ENCODE measurements around the gene EVI5. TPM values are rescaled to one million over a fixed set of nuclear protein-coding genes. Genes with fewer than 3 reads are reported as not detected.

EVI5 gene
- total RNA-seq, 1 donor from 2014 or later = 33.0 TPM

DNA sequence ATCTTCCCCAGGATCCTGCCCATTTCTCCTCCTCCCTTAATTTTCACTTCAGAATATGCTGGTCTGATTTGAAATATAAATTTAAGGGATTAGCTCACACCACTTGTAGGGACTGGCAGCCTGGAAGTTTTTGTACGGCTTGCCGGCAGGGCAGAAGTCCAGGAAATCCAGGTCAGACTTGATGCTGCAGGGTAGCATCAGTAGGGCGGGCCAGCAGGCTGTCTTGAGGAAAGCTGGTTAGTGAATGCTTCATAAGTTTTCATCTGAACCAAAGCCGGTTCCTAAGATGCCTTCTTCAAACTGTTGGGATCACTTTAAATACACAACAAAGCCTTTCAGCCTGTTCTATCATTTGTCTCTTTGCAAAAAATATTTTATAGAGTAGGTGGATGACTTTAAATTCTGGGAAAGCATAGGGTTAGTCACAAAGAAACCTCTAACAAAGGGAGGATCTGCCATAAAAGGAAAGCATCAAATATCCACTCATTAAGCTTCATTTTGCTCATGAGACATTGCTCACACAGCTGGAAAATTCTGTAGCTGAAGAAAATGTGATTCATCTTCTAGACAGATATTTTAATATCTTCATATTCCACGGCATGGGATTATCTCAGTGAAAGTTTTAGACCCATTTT lies 207.5 kb downstream of the EVI5 start:
- no peak overlapping the region for H3K4me3 Mint-ChIP-seq (ENCODE audit: unreplicated experiment)
- H3K4me1 Mint-ChIP-seq (ENCODE audit: unreplicated experiment) = no peaks in the 10 kb centered on the region
- no peak for DNase-seq (ENCODE audit: low spot score)
- no peaks in the 10 kb centered on the region for H3K36me3 Mint-ChIP-seq (ENCODE audit: low read depth, unreplicated experiment)
- H3K27me3 Mint-ChIP-seq (ENCODE audit: unreplicated experiment) = no peaks in the 10 kb centered on the region
- H3K27ac Mint-ChIP-seq (ENCODE audit: unreplicated experiment) = no peak overlapping the region
- no peaks in the 10 kb centered on the region for H3K9me3 Mint-ChIP-seq (ENCODE audit: unreplicated experiment)
- TF ChIP-seq, protein P1, sequence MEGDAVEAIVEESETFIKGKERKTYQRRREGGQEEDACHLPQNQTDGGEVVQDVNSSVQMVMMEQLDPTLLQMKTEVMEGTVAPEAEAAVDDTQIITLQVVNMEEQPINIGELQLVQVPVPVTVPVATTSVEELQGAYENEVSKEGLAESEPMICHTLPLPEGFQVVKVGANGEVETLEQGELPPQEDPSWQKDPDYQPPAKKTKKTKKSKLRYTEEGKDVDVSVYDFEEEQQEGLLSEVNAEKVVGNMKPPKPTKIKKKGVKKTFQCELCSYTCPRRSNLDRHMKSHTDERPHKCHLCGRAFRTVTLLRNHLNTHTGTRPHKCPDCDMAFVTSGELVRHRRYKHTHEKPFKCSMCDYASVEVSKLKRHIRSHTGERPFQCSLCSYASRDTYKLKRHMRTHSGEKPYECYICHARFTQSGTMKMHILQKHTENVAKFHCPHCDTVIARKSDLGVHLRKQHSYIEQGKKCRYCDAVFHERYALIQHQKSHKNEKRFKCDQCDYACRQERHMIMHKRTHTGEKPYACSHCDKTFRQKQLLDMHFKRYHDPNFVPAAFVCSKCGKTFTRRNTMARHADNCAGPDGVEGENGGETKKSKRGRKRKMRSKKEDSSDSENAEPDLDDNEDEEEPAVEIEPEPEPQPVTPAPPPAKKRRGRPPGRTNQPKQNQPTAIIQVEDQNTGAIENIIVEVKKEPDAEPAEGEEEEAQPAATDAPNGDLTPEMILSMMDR (IDR thresholded peaks at IDR 0.05; ENCODE audit: unreplicated experiment) = no peak

DNA sequence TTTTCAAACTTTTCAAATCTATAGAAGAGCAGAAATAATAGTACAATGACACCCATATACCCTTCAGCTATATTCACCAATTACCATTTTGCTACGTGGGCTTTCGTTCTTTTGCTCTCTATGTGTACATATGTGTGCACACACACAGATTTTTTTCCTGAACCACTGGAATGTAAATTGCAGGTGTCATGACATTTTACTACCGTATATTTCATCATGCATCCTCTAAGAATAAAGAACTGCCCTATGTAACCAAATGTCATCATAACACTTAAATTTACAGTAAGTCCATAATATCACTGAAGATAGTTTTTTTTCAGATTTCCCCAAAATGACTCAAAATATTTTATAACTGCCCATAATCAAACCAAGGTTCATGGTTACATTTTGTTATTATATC lies 209.8 kb downstream of the EVI5 start:
- no peak for DNase-seq (ENCODE audit: low spot score)
- TF ChIP-seq, protein P1 (IDR thresholded peaks at IDR 0.05; ENCODE audit: unreplicated experiment) = no peak
- Mint-ChIP-seq H3K36me3 (ENCODE audit: low read depth, unreplicated experiment) (no peaks in the 10 kb centered on the region), H3K27me3 (ENCODE audit: unreplicated experiment) (no peaks in the 10 kb centered on the region), H3K27ac (ENCODE audit: unreplicated experiment) (no peak overlapping the region), H3K4me1 (ENCODE audit: unreplicated experiment) (no peaks in the 10 kb centered on the region), H3K4me3 (ENCODE audit: unreplicated experiment) (no peak overlapping the region), H3K9me3 (ENCODE audit: unreplicated experiment) (no peaks in the 10 kb centered on the region)

DNA sequence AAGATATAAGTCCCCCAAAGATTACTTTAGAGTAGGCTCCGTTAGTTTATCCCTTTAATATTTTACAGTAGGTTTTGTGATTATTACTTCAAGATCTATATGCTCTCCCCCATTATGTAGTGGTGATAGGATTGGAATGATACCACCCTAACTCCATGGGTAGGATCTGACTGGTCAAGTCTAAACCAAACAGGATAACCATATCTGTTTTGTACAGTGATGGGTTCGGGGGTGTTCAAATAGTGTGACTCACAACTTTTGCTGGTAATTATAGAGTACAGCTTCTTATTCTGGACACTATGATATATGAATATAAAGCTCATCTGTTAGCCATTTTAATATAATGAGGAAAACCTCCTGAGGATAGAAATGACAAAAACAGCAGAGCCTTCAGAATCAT lies 212.4 kb downstream of the EVI5 start:
- H3K9me3 Mint-ChIP-seq (ENCODE audit: unreplicated experiment) = no peaks in the 10 kb centered on the region
- H3K4me3 Mint-ChIP-seq (ENCODE audit: unreplicated experiment) = no peak overlapping the region
- H3K4me1 Mint-ChIP-seq (ENCODE audit: unreplicated experiment) = no peaks in the 10 kb centered on the region
- H3K27ac Mint-ChIP-seq (ENCODE audit: unreplicated experiment) = no peak overlapping the region
- H3K27me3 Mint-ChIP-seq (ENCODE audit: unreplicated experiment) = no peaks in the 10 kb centered on the region
- TF ChIP-seq, protein P1 (IDR thresholded peaks at IDR 0.05; ENCODE audit: unreplicated experiment) = no peak
- H3K36me3 Mint-ChIP-seq (ENCODE audit: low read depth, unreplicated experiment) = no peaks in the 10 kb centered on the region
- no peak for DNase-seq (ENCODE audit: low spot score)

DNA sequence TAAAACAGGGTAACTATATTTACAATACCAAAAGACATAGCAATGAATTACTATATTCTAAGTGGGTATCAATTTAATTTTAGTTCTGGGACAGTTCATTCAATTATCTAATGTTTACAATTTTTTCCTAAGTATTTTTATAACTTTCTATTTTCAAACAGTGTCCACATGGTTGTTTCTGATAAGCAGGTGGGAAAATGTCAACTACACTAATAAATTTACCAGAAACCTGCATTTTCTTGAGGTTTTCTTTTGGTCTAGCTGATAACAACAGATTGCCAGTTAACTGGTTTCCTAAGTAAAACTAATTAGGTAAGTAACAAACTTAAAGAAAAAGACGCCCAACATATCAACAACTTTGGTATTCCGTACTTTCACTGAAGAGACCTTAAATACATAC lies 213.3 kb downstream of the EVI5 start:
- H3K4me3 Mint-ChIP-seq (ENCODE audit: unreplicated experiment) = no peak overlapping the region
- TF ChIP-seq, protein P1 (IDR thresholded peaks at IDR 0.05; ENCODE audit: unreplicated experiment) = no peak
- no peak overlapping the region for H3K27ac Mint-ChIP-seq (ENCODE audit: unreplicated experiment)
- H3K9me3 Mint-ChIP-seq (ENCODE audit: unreplicated experiment) = no peaks in the 10 kb centered on the region
- DNase-seq (ENCODE audit: low spot score) = no peak
- H3K36me3 Mint-ChIP-seq (ENCODE audit: low read depth, unreplicated experiment) = no peaks in the 10 kb centered on the region
- H3K4me1 Mint-ChIP-seq (ENCODE audit: unreplicated experiment) = no peaks in the 10 kb centered on the region
- H3K27me3 Mint-ChIP-seq (ENCODE audit: unreplicated experiment) = no peaks in the 10 kb centered on the region

DNA sequence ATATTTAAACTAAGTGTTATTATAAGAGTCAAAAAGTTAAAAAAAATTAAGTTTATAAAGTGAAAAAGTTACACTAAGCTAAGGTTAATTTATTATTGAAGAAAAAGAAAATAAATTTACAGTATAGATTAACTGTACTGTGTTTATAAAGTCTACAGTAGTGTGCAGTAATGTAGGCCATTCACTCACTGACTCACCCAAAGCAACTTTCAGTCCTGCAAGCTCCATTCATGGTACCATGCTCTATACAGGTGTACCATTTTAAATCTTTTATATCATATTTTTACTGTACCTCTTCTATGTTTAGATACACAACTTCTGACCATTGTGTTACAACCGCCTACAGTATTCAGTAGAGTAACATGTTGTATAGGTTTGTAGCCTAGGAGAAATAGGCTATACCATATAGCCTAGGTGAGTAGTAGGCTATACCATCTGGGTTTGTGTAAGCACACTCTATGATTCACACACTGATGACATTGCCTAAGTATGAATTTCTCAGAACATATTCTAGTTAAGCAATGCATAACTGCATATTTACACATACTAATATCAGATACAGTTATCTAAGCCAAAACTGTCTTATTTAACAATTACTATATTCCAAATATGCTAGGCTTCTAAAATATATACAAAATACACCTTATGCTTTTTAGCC lies 217.6 kb downstream of the EVI5 start:
- Mint-ChIP-seq H3K4me3 (ENCODE audit: unreplicated experiment) (no peak overlapping the region), H3K27me3 (ENCODE audit: unreplicated experiment) (peaks cover 1% of the 10 kb centered on the region), H3K9me3 (ENCODE audit: unreplicated experiment) (no peaks in the 10 kb centered on the region), H3K36me3 (ENCODE audit: low read depth, unreplicated experiment) (no peaks in the 10 kb centered on the region), H3K27ac (ENCODE audit: unreplicated experiment) (no peak overlapping the region), H3K4me1 (ENCODE audit: unreplicated experiment) (no peaks in the 10 kb centered on the region)
- no peak for DNase-seq (ENCODE audit: low spot score)
- TF ChIP-seq, protein P1 (IDR thresholded peaks at IDR 0.05; ENCODE audit: unreplicated experiment) = no peak
